ENCODE measurements around the gene LCA5.
A peak's percentile ranks its signal among the peaks of the same experiment; 100 is the strongest.
"Not testable (repeated sequence)": the region's sequence is repeated elsewhere in the genome, so short reads cannot be mapped to it uniquely, and the experiment has no call there.

Gene LCA5

DNA sequence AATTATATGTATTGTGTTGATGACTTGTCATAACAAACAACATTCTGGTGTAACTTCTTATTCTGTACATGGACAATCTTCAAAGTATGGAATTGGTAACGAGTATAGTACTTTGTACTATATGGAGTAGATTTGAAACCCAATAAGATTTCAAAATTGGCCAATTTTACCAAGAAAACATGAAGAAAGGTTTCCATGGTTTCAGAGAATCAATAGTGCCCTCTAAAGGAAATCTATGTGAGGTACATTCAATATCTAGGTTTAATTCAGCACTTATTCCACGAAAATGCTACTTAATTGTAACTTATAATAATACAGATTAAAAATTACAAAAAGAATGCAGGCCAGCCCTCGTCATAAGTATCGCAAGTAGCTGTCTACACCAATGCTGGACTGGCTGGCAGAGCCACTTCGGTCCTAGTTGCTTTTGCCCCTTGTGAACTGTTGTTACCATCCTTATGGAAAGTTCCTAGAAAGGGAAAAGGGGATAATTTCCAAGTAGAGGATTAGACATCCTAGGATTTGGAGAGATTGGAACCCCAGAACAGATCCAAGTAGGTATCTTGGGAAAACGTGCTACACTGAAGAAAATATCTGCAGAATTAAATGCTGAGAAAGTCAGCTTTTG is 70.9 kb downstream of the LCA5 start:
- peaks cover 29% of the 10 kb centered on the region for H3K4me1 ChIP-seq (ENCODE audit: insufficient read depth, low read length)
- H3K36me3 ChIP-seq (ENCODE audit: insufficient read depth, low read length), result no peaks in the 10 kb centered on the region
- H3K9ac ChIP-seq (ENCODE audit: low read depth, low read length), result no peak overlapping the region
- H3K9me3 ChIP-seq (ENCODE audit: control insufficient read depth, insufficient read depth, low read length), result no peaks in the 10 kb centered on the region

DNA sequence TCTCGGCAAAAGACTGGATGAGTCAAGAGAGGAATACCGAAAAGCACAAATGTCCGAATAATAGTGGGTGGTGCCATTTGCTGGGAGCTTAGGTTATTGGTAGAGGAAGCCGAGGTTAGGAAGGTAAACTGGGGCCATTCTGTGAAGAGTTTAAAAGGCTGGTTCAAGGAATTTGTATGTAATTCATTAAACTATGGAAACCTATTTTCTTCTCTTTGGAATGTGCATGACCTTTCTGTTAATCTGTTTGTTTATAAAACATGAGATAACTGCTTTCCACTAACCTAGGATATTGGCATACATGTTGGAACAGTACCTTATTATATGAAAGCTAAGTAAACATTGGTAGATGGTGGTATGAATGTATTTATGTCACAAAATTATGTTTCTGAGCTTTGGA is 71.8 kb downstream of the LCA5 start:
- Histone ChIP-seq H3K9ac (ENCODE audit: low read depth, low read length) (no peak overlapping the region), H3K9me3 (ENCODE audit: control insufficient read depth, insufficient read depth, low read length) (no peaks in the 10 kb centered on the region), H3K36me3 (ENCODE audit: insufficient read depth, low read length) (no peaks in the 10 kb centered on the region), H3K4me1 (ENCODE audit: insufficient read depth, low read length) (peaks cover 29% of the 10 kb centered on the region)

DNA sequence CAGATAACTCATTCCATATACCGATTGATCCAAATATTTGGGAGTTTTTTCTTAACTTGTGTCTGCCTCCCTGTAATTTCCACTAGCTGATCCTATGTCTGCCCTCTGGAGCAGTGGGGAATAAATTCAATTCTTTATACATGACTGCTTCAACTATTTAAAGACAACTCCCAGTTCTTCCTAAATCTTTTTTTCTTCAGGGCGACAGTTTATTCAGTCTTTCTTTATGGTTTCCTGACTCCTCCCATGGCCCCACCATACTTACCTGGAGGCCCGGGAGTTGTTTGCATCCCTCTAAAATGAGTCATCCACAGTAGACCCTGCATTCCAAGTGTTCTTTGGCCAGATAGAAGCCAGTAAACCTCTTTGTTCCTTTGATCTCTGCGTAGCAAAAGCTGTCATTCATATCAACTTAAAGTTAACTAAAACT is 73.6 kb downstream of the LCA5 start:
- H3K9me3 ChIP-seq (ENCODE audit: control insufficient read depth, insufficient read depth, low read length), result no peaks in the 10 kb centered on the region
- peaks cover 29% of the 10 kb centered on the region for H3K4me1 ChIP-seq (ENCODE audit: insufficient read depth, low read length)
- H3K36me3 ChIP-seq (ENCODE audit: insufficient read depth, low read length), result no peaks in the 10 kb centered on the region
- peak overlapping the region; percentile 19; the same call in 1 of the 2 replicates for H3K9ac ChIP-seq (ENCODE audit: low read depth, low read length)

DNA sequence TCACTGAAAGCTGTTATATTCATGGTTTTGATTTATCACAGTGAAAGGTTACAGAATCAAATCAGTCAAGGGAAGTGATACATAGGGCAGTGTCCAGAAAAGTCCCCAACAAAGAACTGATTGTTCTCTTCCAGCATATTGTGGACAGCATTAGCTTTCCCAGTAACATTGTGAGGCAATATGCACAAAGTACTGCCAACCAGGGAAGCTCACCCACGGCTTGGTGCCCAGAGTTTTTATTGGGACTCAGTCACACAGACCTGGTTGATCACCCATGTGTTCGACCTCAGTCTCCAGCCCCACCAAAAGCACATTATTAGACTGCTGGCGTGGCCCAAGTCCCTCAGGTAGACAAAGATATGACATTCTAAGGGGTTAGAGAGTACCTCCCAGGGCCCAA is 76.0 kb downstream of the LCA5 start:
- no peaks in the 10 kb centered on the region for H3K36me3 ChIP-seq (ENCODE audit: insufficient read depth, low read length)
- no peaks in the 10 kb centered on the region for H3K9me3 ChIP-seq (ENCODE audit: control insufficient read depth, insufficient read depth, low read length)
- H3K4me1 ChIP-seq (ENCODE audit: insufficient read depth, low read length), result peaks cover 26% of the 10 kb centered on the region
- no peak overlapping the region for H3K9ac ChIP-seq (ENCODE audit: low read depth, low read length)

DNA sequence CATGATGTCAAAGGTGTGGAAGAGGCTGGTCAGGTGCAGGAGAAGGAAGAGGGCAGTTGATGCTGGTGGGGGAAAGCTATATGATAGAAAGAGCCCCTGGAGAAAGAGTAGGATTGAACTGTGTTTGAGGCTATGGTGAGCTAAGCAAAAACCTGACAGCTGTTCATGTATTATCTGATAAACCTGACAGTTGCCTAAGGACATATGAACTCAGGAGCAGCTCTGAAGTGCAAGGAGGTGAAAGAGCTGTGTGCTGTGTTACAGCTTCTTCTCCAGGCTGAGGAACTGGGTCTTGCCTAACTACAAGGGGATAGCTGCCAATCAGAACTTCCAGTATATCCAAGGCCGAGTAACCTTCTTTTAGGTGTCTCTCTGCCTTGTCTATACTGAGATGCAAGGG is 81.8 kb downstream of the LCA5 start:
- Histone ChIP-seq H3K9ac (ENCODE audit: low read depth, low read length) (no peak overlapping the region), H3K9me3 (ENCODE audit: control insufficient read depth, insufficient read depth, low read length) (no peaks in the 10 kb centered on the region), H3K4me1 (ENCODE audit: insufficient read depth, low read length) (no peaks in the 10 kb centered on the region), H3K36me3 (ENCODE audit: insufficient read depth, low read length) (no peaks in the 10 kb centered on the region)

DNA sequence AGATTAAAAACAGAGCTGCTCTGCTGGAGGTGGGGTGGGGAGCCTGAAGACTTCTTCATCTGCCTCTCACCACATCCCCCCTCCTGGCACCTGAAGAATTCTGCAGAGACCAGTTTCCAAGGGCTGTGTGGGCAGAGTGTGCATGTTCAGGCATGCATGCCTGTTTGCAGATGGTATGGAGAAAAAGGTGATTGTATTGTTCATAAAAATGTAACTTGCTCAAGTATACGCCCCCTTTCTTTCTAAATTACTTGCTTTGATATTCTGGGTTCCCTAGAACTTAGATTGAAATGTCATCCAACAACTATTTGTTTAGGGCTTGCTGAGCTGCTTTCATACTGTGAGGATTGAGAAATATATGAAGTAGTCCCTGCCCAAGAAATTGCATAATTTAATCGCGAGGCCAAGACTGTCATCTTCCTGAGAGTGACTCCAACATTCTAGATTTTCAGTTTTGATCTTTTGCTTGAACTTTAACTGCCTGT is 83.6 kb downstream of the LCA5 start:
- H3K9ac ChIP-seq (ENCODE audit: low read depth, low read length), result no peak overlapping the region
- H3K4me1 ChIP-seq (ENCODE audit: insufficient read depth, low read length), result no peaks in the 10 kb centered on the region
- H3K9me3 ChIP-seq (ENCODE audit: control insufficient read depth, insufficient read depth, low read length), result no peaks in the 10 kb centered on the region
- no peaks in the 10 kb centered on the region for H3K36me3 ChIP-seq (ENCODE audit: insufficient read depth, low read length)

DNA sequence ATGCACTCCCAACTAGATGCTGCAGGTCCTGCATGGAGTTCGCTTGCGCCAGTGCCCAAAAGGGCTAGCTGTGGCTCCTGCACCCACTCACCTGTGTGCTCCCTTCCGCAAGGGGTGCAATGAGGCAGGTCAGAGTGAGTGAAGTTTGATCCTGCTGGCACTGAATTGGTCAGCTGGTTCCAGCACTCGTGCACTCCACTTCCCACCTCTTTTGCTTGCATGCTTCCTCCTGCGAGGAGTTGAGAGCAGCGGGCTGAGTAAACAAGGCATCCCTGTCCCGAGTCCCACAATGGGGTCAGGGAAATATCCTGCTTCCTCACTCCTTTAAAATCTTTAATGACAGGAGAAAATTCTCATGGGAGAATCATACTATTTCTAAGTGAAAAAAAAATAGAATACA is 86.2 kb downstream of the LCA5 start:
- Histone ChIP-seq H3K36me3 (ENCODE audit: insufficient read depth, low read length) (no peaks in the 10 kb centered on the region), H3K4me1 (ENCODE audit: insufficient read depth, low read length) (no peaks in the 10 kb centered on the region), H3K9me3 (ENCODE audit: control insufficient read depth, insufficient read depth, low read length) (no peaks in the 10 kb centered on the region; the same call in 1 of the 2 replicates), H3K9ac (ENCODE audit: low read depth, low read length) (no peak overlapping the region)

DNA sequence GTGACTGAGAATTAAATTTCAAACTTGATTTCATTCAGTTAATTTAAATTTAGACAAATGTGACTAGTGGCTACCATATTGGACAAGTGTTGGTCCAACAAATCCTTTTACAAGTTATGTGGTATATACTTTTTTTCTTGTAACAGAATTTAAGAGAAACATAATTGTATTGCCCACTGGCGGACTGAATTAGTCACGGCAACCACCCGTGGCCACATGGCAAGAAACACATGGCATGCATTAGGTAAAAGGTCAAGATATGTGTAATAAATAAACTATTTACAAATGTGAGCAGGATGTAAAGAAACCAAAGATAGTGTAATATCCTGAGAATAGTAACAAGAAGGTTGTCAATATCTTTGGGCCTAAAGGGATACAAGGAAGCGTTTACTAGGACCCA is 91.2 kb downstream of the LCA5 start:
- Histone ChIP-seq H3K4me1 (ENCODE audit: insufficient read depth, low read length) (no peaks in the 10 kb centered on the region), H3K36me3 (ENCODE audit: insufficient read depth, low read length) (no peaks in the 10 kb centered on the region), H3K9ac (ENCODE audit: low read depth, low read length) (no peak overlapping the region), H3K9me3 (ENCODE audit: control insufficient read depth, insufficient read depth, low read length) (peaks cover 8% of the 10 kb centered on the region; the same call in 1 of the 2 replicates)

DNA sequence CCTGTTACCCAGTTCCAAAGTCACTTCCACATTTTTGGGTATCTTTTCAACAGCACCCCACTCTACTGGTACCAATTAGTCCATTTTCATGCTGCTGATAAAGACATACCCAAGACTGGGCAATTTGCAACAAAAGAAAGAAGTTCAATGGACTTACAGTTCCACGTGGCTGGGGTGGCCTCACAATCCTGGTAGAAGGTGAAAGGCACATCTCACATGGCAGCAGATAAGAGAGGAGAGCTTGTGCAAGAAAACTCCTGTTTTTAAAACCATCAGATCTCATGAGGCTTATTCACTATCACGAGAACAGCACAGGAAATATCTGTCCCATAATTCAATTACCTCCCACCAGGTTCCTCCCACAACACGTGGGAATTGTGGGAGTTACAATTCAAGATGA is 93.4 kb downstream of the LCA5 start:
- not testable (repeated sequence) for H3K36me3 ChIP-seq (ENCODE audit: insufficient read depth, low read length); H3K9ac ChIP-seq (ENCODE audit: low read depth, low read length); H3K4me1 ChIP-seq (ENCODE audit: insufficient read depth, low read length); H3K9me3 ChIP-seq (ENCODE audit: control insufficient read depth, insufficient read depth, low read length)

DNA sequence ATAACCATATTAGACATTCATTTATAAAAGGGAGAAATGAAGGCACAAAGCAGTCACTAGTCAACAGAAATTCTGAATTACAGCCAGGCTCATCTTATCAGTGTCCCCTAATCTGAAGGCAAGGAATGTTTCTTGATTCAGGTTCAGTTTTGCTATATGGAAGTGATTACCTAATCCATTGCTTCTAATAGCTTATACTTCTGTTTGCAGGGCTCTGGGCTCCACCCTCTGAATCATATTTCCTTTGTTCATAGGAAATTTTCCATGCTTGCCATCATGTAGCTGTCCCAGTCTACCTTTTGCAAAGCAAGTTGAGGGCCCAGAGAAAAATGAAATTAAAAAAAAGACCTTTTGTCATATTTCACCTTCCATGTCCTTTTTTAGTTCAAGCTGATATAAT is 96.0 kb downstream of the LCA5 start:
- H3K9ac ChIP-seq (ENCODE audit: low read depth, low read length), result no peak overlapping the region

DNA sequence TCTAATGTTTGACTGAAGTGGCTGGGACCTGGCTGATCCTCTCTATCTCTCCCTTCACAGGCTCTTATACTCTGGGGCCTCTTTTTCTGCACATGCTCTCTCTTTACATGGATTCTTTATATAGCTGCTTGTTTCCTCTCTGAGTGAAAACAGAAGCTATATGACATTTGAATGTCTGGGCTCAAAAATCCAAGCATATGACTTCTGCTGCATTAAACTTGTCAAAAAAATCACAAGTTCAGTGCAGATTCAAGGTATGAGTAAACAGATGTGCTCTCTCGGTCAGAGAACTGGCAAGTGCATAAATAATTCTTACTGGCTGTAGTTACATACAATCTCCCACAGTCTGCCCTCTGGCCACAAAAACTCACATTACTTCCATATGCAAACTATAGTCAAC is 96.6 kb downstream of the LCA5 start:
- Histone ChIP-seq H3K4me1 (ENCODE audit: insufficient read depth, low read length) (no peaks in the 10 kb centered on the region), H3K9ac (ENCODE audit: low read depth, low read length) (no peak overlapping the region), H3K9me3 (ENCODE audit: control insufficient read depth, insufficient read depth, low read length) (peaks cover 8% of the 10 kb centered on the region; the same call in 1 of the 2 replicates), H3K36me3 (ENCODE audit: insufficient read depth, low read length) (no peaks in the 10 kb centered on the region)

More for the DNA sequence above, 96.0 kb downstream of the LCA5 start:
- no peaks in the 10 kb centered on the region for H3K36me3 ChIP-seq (ENCODE audit: insufficient read depth, low read length)
- H3K9me3 ChIP-seq (ENCODE audit: control insufficient read depth, insufficient read depth, low read length), result peaks cover 8% of the 10 kb centered on the region; the same call in 1 of the 2 replicates
- H3K4me1 ChIP-seq (ENCODE audit: insufficient read depth, low read length), result no peaks in the 10 kb centered on the region

DNA sequence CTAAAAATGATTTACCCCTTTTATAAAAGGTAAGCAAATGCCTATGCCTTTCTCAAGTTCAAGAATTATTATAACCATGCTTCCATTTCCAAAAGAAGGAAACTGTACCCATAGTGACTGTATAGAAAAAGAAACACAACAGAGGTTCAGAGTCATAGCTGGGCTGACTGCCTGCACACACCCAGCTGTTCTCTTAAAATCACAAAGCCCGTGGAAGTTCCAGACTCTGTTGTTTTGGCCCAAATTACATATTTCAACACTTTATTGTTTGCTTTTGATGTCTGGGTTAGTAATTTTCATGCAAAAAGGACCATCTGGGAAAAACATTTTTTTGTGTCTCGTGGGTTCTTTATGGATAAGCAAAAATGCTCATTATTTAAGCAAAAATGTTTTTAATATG is 99.2 kb downstream of the LCA5 start:
- H3K36me3 ChIP-seq (ENCODE audit: insufficient read depth, low read length), result no peaks in the 10 kb centered on the region
- H3K4me1 ChIP-seq (ENCODE audit: insufficient read depth, low read length), result no peaks in the 10 kb centered on the region
- no peaks in the 10 kb centered on the region for H3K9me3 ChIP-seq (ENCODE audit: control insufficient read depth, insufficient read depth, low read length)
- no peak overlapping the region for H3K9ac ChIP-seq (ENCODE audit: low read depth, low read length)

DNA sequence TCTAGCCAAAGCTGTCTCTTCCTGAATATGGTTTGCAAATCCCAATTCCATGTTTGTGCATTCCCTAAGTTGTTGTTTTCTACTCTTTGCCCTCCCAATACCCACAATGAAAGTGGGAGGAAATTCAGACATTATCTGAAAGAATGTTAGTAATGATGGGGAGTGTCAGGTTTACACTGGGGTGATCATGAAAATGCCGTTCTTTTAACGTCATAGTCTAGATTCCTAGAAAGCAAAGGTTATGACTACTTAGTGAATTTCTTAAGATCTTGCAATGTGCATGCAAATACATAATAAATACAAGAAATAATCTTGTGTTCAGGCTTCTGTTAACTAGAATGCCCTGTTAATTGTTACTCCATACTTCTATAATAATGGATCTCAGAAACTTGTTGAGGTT is 101.0 kb downstream of the LCA5 start:
- Histone ChIP-seq H3K4me1 (ENCODE audit: insufficient read depth, low read length) (no peaks in the 10 kb centered on the region), H3K9me3 (ENCODE audit: control insufficient read depth, insufficient read depth, low read length) (no peaks in the 10 kb centered on the region)

DNA sequence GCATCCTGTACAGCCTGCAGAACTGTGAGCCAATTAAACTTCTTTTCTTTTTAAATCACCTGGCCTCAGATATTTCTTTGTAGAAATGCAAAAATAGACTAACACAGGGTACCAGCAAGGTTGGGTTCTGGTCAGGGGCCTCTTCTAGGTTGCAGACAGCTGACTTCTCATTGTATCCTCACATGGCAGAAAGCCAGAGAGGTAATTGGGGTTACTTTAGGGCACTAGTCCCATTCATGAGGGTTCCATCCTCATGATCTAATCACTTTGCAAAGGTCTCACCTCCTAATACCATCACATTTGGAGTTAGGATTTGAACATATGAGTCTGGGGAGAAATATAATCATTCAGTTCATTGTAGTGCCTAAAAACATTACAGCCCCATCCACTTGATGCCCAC is 101.5 kb downstream of the LCA5 start:
- Histone ChIP-seq H3K36me3 (ENCODE audit: insufficient read depth, low read length) (no peaks in the 10 kb centered on the region), H3K4me1 (ENCODE audit: insufficient read depth, low read length) (no peaks in the 10 kb centered on the region)

More for the DNA sequence above, 101.0 kb downstream of the LCA5 start:
- Histone ChIP-seq H3K36me3 (ENCODE audit: insufficient read depth, low read length) (no peaks in the 10 kb centered on the region), H3K9ac (ENCODE audit: low read depth, low read length) (no peak overlapping the region)

More for the DNA sequence above, 101.5 kb downstream of the LCA5 start:
- Histone ChIP-seq H3K9ac (ENCODE audit: low read depth, low read length) (no peak overlapping the region), H3K9me3 (ENCODE audit: control insufficient read depth, insufficient read depth, low read length) (no peaks in the 10 kb centered on the region)
